ENCODE measurements around the gene MBTPS1.

MBTPS1 gene

DNA sequence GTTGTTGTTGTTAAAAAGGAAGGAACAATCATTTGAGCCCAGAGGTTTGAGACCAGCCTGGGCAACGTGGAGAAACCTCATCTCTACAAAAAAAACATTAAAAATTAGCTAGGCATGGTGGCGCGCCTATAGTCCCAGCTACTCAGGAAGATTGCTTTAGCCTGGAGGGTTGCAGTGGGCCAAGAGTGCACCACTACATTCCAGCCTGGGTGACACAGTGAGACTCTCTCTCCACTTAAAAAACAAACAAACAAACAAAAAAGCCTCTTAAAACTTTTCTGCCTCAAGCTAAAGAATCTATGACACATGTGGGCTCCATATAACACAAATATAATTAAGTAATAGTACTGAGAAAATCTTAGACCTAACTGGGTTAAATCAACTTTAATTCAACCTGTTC, 12.5 kb downstream of the MBTPS1 start:
- Histone ChIP-seq H2AFZ (ENCODE audit: low read length) (no peak overlapping the region), H3K9ac (ENCODE audit: low read length) (no peak overlapping the region), H3F3A (ENCODE audit: insufficient read depth, low read length) (no peaks in the 10 kb centered on the region), H4K20me1 (ENCODE audit: insufficient read depth, low read length) (no peaks in the 10 kb centered on the region), H3K27me3 (ENCODE audit: insufficient read depth, low read length) (no peaks in the 10 kb centered on the region), H3K9me3 (ENCODE audit: low read length) (no peaks in the 10 kb centered on the region), H3K4me2 (ENCODE audit: low read length) (no peak overlapping the region), H3K27ac (ENCODE audit: low read depth, low read length, poor library complexity, severe bottlenecking) (no peak overlapping the region), H3K36me3 (ENCODE audit: insufficient read depth, low read length) (peaks cover 16% of the 10 kb centered on the region; the same call in 1 of the 2 replicates), H3K9me2 (ENCODE audit: low read depth, low read length) (no peaks in the 10 kb centered on the region), H3K4me3 (ENCODE audit: low read depth, low read length, poor library complexity, severe bottlenecking) (no peak overlapping the region), H3K79me2 (ENCODE audit: insufficient read depth, low read length) (peaks cover 69% of the 10 kb centered on the region), H3K4me1 (ENCODE audit: insufficient read depth, low read length, severe bottlenecking) (peaks cover 43% of the 10 kb centered on the region)
- no peak for TF ChIP-seq EZH2 (IDR thresholded peaks at IDR 0.05; ENCODE audit: borderline replicate concordance, low read length)
- TF ChIP-seq, protein P1, sequence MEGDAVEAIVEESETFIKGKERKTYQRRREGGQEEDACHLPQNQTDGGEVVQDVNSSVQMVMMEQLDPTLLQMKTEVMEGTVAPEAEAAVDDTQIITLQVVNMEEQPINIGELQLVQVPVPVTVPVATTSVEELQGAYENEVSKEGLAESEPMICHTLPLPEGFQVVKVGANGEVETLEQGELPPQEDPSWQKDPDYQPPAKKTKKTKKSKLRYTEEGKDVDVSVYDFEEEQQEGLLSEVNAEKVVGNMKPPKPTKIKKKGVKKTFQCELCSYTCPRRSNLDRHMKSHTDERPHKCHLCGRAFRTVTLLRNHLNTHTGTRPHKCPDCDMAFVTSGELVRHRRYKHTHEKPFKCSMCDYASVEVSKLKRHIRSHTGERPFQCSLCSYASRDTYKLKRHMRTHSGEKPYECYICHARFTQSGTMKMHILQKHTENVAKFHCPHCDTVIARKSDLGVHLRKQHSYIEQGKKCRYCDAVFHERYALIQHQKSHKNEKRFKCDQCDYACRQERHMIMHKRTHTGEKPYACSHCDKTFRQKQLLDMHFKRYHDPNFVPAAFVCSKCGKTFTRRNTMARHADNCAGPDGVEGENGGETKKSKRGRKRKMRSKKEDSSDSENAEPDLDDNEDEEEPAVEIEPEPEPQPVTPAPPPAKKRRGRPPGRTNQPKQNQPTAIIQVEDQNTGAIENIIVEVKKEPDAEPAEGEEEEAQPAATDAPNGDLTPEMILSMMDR (IDR thresholded peaks at IDR 0.05; ENCODE audit: low read length) = no peak

DNA sequence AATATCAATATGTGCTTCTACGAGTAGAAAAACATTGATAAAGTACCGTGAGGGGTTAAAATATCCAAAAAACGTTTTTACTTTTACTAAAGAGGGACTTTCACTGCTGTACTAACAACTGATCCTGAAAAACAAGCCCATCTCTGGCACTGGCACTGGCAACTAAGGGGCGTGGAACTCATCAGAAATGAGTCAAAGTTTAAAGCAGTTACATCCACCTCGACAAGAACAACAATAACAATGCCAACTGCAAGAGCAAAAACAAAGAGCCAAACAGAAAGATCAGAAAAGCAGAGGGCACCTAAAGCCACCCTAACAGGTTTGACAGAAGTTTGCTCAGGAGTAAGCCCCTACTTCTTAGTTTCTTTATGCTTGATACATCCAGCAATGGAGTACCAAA, 13.1 kb downstream of the MBTPS1 start:
- Histone ChIP-seq H3K9me2 (ENCODE audit: low read depth, low read length) (no peaks in the 10 kb centered on the region), H3K36me3 (ENCODE audit: insufficient read depth, low read length) (peaks cover 21% of the 10 kb centered on the region; the same call in 1 of the 2 replicates), H3K9ac (ENCODE audit: low read length) (no peak overlapping the region), H3K79me2 (ENCODE audit: insufficient read depth, low read length) (peaks cover 64% of the 10 kb centered on the region), H3K4me3 (ENCODE audit: low read depth, low read length, poor library complexity, severe bottlenecking) (no peak overlapping the region), H3K9me3 (ENCODE audit: low read length) (no peaks in the 10 kb centered on the region), H2AFZ (ENCODE audit: low read length) (no peak overlapping the region), H3K27ac (ENCODE audit: low read depth, low read length, poor library complexity, severe bottlenecking) (no peak overlapping the region), H3K27me3 (ENCODE audit: insufficient read depth, low read length) (no peaks in the 10 kb centered on the region), H4K20me1 (ENCODE audit: insufficient read depth, low read length) (no peaks in the 10 kb centered on the region), H3F3A (ENCODE audit: insufficient read depth, low read length) (no peaks in the 10 kb centered on the region), H3K4me2 (ENCODE audit: low read length) (no peak overlapping the region), H3K4me1 (ENCODE audit: insufficient read depth, low read length, severe bottlenecking) (peaks cover 43% of the 10 kb centered on the region)
- TF ChIP-seq, protein P1 (IDR thresholded peaks at IDR 0.05; ENCODE audit: low read length) = no peak
- TF ChIP-seq EZH2 (IDR thresholded peaks at IDR 0.05; ENCODE audit: borderline replicate concordance, low read length) = no peak

DNA sequence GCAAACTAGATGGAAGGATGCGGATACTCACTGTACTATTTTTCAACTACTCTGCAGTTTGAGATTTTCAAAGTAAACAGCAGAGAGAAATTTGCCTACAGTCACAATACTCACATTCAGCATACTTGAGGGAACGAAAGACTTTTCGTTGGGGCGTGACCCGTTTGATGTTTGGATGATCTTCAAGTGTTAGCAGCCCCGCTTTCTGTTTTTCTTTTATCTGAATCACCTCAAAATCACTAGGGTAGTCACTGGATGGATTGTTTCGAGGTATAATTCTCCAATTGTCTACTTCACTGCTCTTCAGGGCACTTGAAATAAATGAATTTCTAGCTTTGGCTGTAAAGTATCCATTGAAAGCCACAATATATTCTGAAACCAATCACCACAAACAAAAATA, 17.8 kb downstream of the MBTPS1 start:
- Histone ChIP-seq H3K79me2 (ENCODE audit: insufficient read depth, low read length) (peaks cover 25% of the 10 kb centered on the region), H3K4me3 (ENCODE audit: low read depth, low read length, poor library complexity, severe bottlenecking) (no peak overlapping the region), H3F3A (ENCODE audit: insufficient read depth, low read length) (peaks cover 5% of the 10 kb centered on the region; the same call in 1 of the 2 replicates), H4K20me1 (ENCODE audit: insufficient read depth, low read length) (no peaks in the 10 kb centered on the region), H3K9me2 (ENCODE audit: low read depth, low read length) (no peaks in the 10 kb centered on the region), H2AFZ (ENCODE audit: low read length) (no peak overlapping the region), H3K9ac (ENCODE audit: low read length) (no peak overlapping the region), H3K36me3 (ENCODE audit: insufficient read depth, low read length) (peaks cover 64% of the 10 kb centered on the region; the same call in 1 of the 2 replicates), H3K9me3 (ENCODE audit: low read length) (no peaks in the 10 kb centered on the region), H3K27ac (ENCODE audit: low read depth, low read length, poor library complexity, severe bottlenecking) (no peak overlapping the region), H3K27me3 (ENCODE audit: insufficient read depth, low read length) (no peaks in the 10 kb centered on the region), H3K4me2 (ENCODE audit: low read length) (no peak overlapping the region), H3K4me1 (ENCODE audit: insufficient read depth, low read length, severe bottlenecking) (peaks cover 6% of the 10 kb centered on the region)
- TF ChIP-seq, protein P1 (IDR thresholded peaks at IDR 0.05; ENCODE audit: low read length) = no peak
- no peak for TF ChIP-seq EZH2 (IDR thresholded peaks at IDR 0.05; ENCODE audit: borderline replicate concordance, low read length)

All from OCI-LY1 (cell line).